GM23338 (cell line): ENCODE measurements around the gene MKRN2. TPM values are rescaled to one million over a fixed set of nuclear protein-coding genes. Genes with fewer than 3 reads are reported as not detected.

Experiments
- ATAC-seq: fragments of 200-7000 bp; cut with Tn5 transposase; 3 replicates; pipeline ENCODE4 v1.9.1; 2020
- DNase-seq: peaks from one replicate; pipeline ENCODE4 v3.0.0-alpha.2; 2015; ENCODE audit warnings: low spot score
- H2AFZ ChIP-seq: fragments of 200-600 bp; sonication (generic); 2 replicates; pipeline ENCODE4 v1.8.0; 2016; ENCODE audit warnings: antibody characterized with exemption, mild to moderate bottlenecking, moderate library complexity
- H3F3A ChIP-seq: fragments of 200-600 bp; sonication (generic); replicated peaks from 2 replicates; pipeline ENCODE4 v1.8.0; 2017; ENCODE audit warnings: antibody characterized with exemption, mixed run types, low read depth
- H3K27ac ChIP-seq: fragments of 200-600 bp; sonication (generic); 2 replicates; pipeline ENCODE4 v1.6.1; 2016; ENCODE audit warnings: low read depth
- H3K27me3 ChIP-seq: fragments of 200-600 bp; sonication (generic); 2 replicates; pipeline ENCODE4 v1.8.0; 2016; ENCODE audit warnings: mild to moderate bottlenecking, mixed run types, moderate library complexity; ENCODE audit not compliant: insufficient read depth
- H3K36me3 ChIP-seq: fragments of 200-600 bp; sonication (generic); 2 replicates; pipeline ENCODE4 v1.8.0; 2016; ENCODE audit warnings: mild to moderate bottlenecking; ENCODE audit not compliant: insufficient read depth
- H3K4me1 ChIP-seq: fragments of 200-600 bp; sonication (generic); 2 replicates; pipeline ENCODE4 v1.8.0; 2016; ENCODE audit warnings: mild to moderate bottlenecking, moderate library complexity; ENCODE audit not compliant: insufficient read depth
- H3K4me2 ChIP-seq: fragments of 200-600 bp; sonication (generic); 2 replicates; pipeline ENCODE4 v1.7.1; 2017; ENCODE audit warnings: mixed run types
- H3K4me3 ChIP-seq: fragments of 200-600 bp; sonication (generic); 2 replicates; pipeline ENCODE4 v1.6.1; 2016; ENCODE audit warnings: mixed run types
- H3K79me2 ChIP-seq: fragments of 200-600 bp; sonication (generic); replicated peaks from 2 replicates; pipeline ENCODE4 v1.8.0; 2017; ENCODE audit warnings: mild to moderate bottlenecking; ENCODE audit not compliant: insufficient read depth
- H3K9me2 ChIP-seq: fragments of 200-600 bp; sonication (generic); 2 replicates; pipeline ENCODE4 v1.8.0; 2017; ENCODE audit not compliant: insufficient read depth
- H4K20me1 ChIP-seq: fragments of 200-600 bp; sonication (generic); replicated peaks from 2 replicates; pipeline ENCODE4 v1.8.0; 2017; ENCODE audit warnings: mild to moderate bottlenecking; ENCODE audit not compliant: insufficient read depth
- H3K27ac Mint-ChIP-seq: 2 replicates; pipeline ENCODE4 v1.8.0; 2020; ENCODE audit warnings: inconsistent platforms, mild to moderate bottlenecking, moderate library complexity, mixed read lengths
- H3K27me3 Mint-ChIP-seq: 3 replicates; pipeline ENCODE4 v1.8.0; 2022; ENCODE audit warnings: low read depth, mild to moderate bottlenecking, moderate library complexity, mixed read lengths, inconsistent platforms; ENCODE audit not compliant: insufficient read depth, poor library complexity
- H3K36me3 Mint-ChIP-seq: 3 replicates; pipeline ENCODE4 v1.8.0; 2021; ENCODE audit warnings: low read depth, mild to moderate bottlenecking, inconsistent platforms, moderate library complexity, mixed read lengths
- H3K4me1 Mint-ChIP-seq: 3 replicates; pipeline ENCODE4 v1.8.0; 2020; ENCODE audit warnings: mild to moderate bottlenecking, inconsistent platforms, mixed read lengths
- H3K4me3 Mint-ChIP-seq: 3 replicates; pipeline ENCODE4 v1.8.0; 2021; ENCODE audit warnings: moderate library complexity, mild to moderate bottlenecking, inconsistent platforms, mixed read lengths
- H3K9me3 Mint-ChIP-seq: 3 replicates; pipeline ENCODE4 v1.8.0; 2020; ENCODE audit warnings: moderate library complexity, mild to moderate bottlenecking, inconsistent platforms, mixed read lengths
- CREB1 ChIP-seq: fragments of 250-450 bp; sonication (Bioruptor Pico); IDR thresholded peaks from 2 replicates; pipeline ENCODE4 v1.5.0; 2020; ENCODE audit warnings: low read depth, mild to moderate bottlenecking, moderate library complexity
- CTCF ChIP-seq, 2 experiments: fragments of 200-600 bp in 1 of 2; sonication (generic) in 1 of 2; conservative IDR thresholded peaks; 2 replicates each; pipeline versions ENCODE4 v1.5.1 to v1.6.1; 2016 to 2017; ENCODE audit warnings: antibody characterized with exemption in 2 of 2, low read depth in 2 of 2, mild to moderate bottlenecking in 2 of 2, moderate library complexity in 1 of 2
- EZH2 ChIP-seq: fragments of 200-600 bp; sonication (generic); IDR thresholded peaks from one replicate; pipeline ENCODE4 v1.8.0; 2017; ENCODE audit warnings: antibody characterized with exemption, mild to moderate bottlenecking, low read depth; ENCODE audit not compliant: unreplicated experiment
- EZH2phosphoT487 ChIP-seq: fragments of 200-600 bp; sonication (generic); IDR thresholded peaks from one replicate; pipeline ENCODE4 v1.8.1; 2018; ENCODE audit warnings: antibody characterized with exemption; ENCODE audit not compliant: unreplicated experiment
- JUNB ChIP-seq: IDR thresholded peaks from one replicate; pipeline ENCODE4 v1.6.1; 2016; ENCODE audit warnings: antibody characterized with exemption; ENCODE audit not compliant: unreplicated experiment
- NANOG ChIP-seq: IDR thresholded peaks from 2 replicates; pipeline ENCODE4 v1.6.1; 2016; ENCODE audit warnings: antibody characterized with exemption, borderline replicate concordance
- POLR2AphosphoS5 ChIP-seq: IDR thresholded peaks from 2 replicates; pipeline ENCODE4 v1.6.1; 2016; ENCODE audit warnings: antibody characterized with exemption, low read depth
- STAT1 ChIP-seq: IDR thresholded peaks from one replicate; pipeline ENCODE4 v1.6.1; 2016; ENCODE audit warnings: antibody characterized with exemption; ENCODE audit not compliant: unreplicated experiment
- ZNF114 ChIP-seq: fragments of 250-450 bp; sonication (Bioruptor Pico); IDR thresholded peaks from 2 replicates; pipeline ENCODE4 v1.5.0; 2020; ENCODE audit warnings: mild to moderate bottlenecking, moderate library complexity
- ZNF331 ChIP-seq: fragments of 250-450 bp; sonication (Bioruptor Pico); IDR thresholded peaks from 2 replicates; pipeline ENCODE4 v1.5.0; 2020; ENCODE audit warnings: low read depth, mild to moderate bottlenecking, moderate library complexity
- polyA plus RNA-seq: library from polyadenylated mRNA; unstranded; fragments of >200 nt; fragmentation: Nextera tagmentation; extraction: Ambion mirVana; gene quantifications from 2 replicates; pipeline ENCODE4 v1.2.1, GENCODE V29; 2016
- total RNA-seq: library from RNA; depleted of rRNA; stranded (reverse); fragments of >200 nt; shearing (Covaris generic); gene quantifications from 2 replicates; pipeline ENCODE4 v1.2.3, GENCODE V29; 2014
- TF ChIP-seq, protein P1 (sequence below): IDR thresholded peaks from 2 replicates; pipeline ENCODE4 v1.6.1; 2016; ENCODE audit warnings: antibody characterized with exemption
- TF ChIP-seq, protein P2 (sequence below): fragments of 250-450 bp; sonication (Bioruptor Pico); IDR thresholded peaks from 2 replicates; pipeline ENCODE4 v1.5.0; 2020; ENCODE audit warnings: mild to moderate bottlenecking, moderate library complexity
- TF ChIP-seq, protein P3 (sequence below): IDR thresholded peaks from one replicate; pipeline ENCODE4 v1.6.1; 2018; ENCODE audit warnings: antibody characterized with exemption; ENCODE audit not compliant: unreplicated experiment

MKRN2 gene
- total and polyA plus RNA-seq, 2 experiments from 2014 or later: 11.4 to 24.6 TPM

GRCh38 chr3:12620305-12620704 lies 63.4 kb downstream of the MKRN2 start:
- H3K79me2 ChIP-seq: peaks cover 97% of the 10 kb centered on the region
- H3K36me3 Mint-ChIP-seq: peaks cover 19% of the 10 kb centered on the region

More at GRCh38 chr3:12620305-12620704, 63.4 kb downstream of the MKRN2 start:
- TF ChIP-seq ZNF331 (CRISPR knock-in tag): no peak
- TF ChIP-seq POLR2AphosphoS5: no peak
- TF ChIP-seq EZH2: no peak
- TF ChIP-seq, protein P1, sequence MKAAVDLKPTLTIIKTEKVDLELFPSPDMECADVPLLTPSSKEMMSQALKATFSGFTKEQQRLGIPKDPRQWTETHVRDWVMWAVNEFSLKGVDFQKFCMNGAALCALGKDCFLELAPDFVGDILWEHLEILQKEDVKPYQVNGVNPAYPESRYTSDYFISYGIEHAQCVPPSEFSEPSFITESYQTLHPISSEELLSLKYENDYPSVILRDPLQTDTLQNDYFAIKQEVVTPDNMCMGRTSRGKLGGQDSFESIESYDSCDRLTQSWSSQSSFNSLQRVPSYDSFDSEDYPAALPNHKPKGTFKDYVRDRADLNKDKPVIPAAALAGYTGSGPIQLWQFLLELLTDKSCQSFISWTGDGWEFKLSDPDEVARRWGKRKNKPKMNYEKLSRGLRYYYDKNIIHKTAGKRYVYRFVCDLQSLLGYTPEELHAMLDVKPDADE: no peak
- no peak for TF ChIP-seq CREB1 (CRISPR knock-in tag)
- TF ChIP-seq ZNF114 (CRISPR knock-in tag): no peak
- TF ChIP-seq CTCF (conservative IDR thresholded peaks at IDR 0.05; ENCODE audit: low read depth in 2 of 2): no peak
- no peak for TF ChIP-seq STAT1
- TF ChIP-seq, protein P2, sequence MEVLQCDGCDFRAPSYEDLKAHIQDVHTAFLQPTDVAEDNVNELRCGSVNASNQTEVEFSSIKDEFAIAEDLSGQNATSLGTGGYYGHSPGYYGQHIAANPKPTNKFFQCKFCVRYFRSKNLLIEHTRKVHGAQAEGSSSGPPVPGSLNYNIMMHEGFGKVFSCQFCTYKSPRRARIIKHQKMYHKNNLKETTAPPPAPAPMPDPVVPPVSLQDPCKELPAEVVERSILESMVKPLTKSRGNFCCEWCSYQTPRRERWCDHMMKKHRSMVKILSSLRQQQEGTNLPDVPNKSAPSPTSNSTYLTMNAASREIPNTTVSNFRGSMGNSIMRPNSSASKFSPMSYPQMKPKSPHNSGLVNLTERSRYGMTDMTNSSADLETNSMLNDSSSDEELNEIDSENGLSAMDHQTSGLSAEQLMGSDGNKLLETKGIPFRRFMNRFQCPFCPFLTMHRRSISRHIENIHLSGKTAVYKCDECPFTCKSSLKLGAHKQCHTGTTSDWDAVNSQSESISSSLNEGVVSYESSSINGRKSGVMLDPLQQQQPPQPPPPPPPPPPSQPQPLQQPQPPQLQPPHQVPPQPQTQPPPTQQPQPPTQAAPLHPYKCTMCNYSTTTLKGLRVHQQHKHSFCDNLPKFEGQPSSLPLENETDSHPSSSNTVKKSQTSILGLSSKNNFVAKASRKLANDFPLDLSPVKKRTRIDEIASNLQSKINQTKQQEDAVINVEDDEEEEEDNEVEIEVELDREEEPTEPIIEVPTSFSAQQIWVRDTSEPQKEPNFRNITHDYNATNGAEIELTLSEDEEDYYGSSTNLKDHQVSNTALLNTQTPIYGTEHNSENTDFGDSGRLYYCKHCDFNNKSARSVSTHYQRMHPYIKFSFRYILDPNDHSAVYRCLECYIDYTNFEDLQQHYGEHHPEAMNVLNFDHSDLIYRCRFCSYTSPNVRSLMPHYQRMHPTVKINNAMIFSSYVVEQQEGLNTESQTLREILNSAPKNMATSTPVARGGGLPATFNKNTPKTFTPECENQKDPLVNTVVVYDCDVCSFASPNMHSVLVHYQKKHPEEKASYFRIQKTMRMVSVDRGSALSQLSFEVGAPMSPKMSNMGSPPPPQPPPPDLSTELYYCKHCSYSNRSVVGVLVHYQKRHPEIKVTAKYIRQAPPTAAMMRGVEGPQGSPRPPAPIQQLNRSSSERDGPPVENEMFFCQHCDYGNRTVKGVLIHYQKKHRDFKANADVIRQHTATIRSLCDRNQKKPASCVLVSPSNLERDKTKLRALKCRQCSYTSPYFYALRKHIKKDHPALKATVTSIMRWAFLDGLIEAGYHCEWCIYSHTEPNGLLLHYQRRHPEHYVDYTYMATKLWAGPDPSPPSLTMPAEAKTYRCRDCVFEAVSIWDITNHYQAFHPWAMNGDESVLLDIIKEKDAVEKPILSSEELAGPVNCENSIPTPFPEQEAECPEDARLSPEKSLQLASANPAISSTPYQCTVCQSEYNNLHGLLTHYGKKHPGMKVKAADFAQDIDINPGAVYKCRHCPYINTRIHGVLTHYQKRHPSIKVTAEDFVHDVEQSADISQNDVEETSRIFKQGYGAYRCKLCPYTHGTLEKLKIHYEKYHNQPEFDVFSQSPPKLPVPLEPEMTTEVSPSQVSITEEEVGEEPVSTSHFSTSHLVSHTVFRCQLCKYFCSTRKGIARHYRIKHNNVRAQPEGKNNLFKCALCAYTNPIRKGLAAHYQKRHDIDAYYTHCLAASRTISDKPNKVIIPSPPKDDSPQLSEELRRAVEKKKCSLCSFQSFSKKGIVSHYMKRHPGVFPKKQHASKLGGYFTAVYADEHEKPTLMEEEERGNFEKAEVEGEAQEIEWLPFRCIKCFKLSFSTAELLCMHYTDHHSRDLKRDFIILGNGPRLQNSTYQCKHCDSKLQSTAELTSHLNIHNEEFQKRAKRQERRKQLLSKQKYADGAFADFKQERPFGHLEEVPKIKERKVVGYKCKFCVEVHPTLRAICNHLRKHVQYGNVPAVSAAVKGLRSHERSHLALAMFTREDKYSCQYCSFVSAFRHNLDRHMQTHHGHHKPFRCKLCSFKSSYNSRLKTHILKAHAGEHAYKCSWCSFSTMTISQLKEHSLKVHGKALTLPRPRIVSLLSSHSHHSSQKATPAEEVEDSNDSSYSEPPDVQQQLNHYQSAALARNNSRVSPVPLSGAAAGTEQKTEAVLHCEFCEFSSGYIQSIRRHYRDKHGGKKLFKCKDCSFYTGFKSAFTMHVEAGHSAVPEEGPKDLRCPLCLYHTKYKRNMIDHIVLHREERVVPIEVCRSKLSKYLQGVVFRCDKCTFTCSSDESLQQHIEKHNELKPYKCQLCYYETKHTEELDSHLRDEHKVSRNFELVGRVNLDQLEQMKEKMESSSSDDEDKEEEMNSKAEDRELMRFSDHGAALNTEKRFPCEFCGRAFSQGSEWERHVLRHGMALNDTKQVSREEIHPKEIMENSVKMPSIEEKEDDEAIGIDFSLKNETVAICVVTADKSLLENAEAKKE (CRISPR knock-in tag): no peak
- TF ChIP-seq EZH2phosphoT487: no peak
- TF ChIP-seq, protein P3, sequence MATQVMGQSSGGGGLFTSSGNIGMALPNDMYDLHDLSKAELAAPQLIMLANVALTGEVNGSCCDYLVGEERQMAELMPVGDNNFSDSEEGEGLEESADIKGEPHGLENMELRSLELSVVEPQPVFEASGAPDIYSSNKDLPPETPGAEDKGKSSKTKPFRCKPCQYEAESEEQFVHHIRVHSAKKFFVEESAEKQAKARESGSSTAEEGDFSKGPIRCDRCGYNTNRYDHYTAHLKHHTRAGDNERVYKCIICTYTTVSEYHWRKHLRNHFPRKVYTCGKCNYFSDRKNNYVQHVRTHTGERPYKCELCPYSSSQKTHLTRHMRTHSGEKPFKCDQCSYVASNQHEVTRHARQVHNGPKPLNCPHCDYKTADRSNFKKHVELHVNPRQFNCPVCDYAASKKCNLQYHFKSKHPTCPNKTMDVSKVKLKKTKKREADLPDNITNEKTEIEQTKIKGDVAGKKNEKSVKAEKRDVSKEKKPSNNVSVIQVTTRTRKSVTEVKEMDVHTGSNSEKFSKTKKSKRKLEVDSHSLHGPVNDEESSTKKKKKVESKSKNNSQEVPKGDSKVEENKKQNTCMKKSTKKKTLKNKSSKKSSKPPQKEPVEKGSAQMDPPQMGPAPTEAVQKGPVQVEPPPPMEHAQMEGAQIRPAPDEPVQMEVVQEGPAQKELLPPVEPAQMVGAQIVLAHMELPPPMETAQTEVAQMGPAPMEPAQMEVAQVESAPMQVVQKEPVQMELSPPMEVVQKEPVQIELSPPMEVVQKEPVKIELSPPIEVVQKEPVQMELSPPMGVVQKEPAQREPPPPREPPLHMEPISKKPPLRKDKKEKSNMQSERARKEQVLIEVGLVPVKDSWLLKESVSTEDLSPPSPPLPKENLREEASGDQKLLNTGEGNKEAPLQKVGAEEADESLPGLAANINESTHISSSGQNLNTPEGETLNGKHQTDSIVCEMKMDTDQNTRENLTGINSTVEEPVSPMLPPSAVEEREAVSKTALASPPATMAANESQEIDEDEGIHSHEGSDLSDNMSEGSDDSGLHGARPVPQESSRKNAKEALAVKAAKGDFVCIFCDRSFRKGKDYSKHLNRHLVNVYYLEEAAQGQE: no peak
- no peak for TF ChIP-seq NANOG
- TF ChIP-seq JUNB: no peak
- Histone ChIP-seq H3K9me2 (no peaks in the 10 kb centered on the region), H3K27me3 (no peaks in the 10 kb centered on the region), H3K4me3 (no peak overlapping the region), H4K20me1 (peaks cover 49% of the 10 kb centered on the region), H3K27ac (no peak overlapping the region), H3K4me1 (no peaks in the 10 kb centered on the region), H3F3A (0 out of 2 replicates have a peak, but pooled peaks cover 2% of the 10 kb centered on the region), H2AFZ (no peak overlapping the region), H3K36me3 (peaks cover 15% of the 10 kb centered on the region; the same call in 1 of the 2 replicates), H3K4me2 (no peak overlapping the region)
- DNase-seq (no peak), ATAC-seq (no peak)
- H3K4me3 Mint-ChIP-seq: no peak overlapping the region
- H3K9me3 Mint-ChIP-seq: no peaks in the 10 kb centered on the region
- H3K4me1 Mint-ChIP-seq: no peaks in the 10 kb centered on the region; the same call in 1 of the 3 replicates
- peaks cover 3% of the 10 kb centered on the region for H3K27me3 Mint-ChIP-seq
- 0 out of 2 replicates have a peak overlapping the region, but pooled peaks have one; percentile 27 for H3K27ac Mint-ChIP-seq
